GM21717 (cell line): Measurements from ENCODE around the gene SNPH.
A peak's percentile ranks its signal among the peaks of the same experiment; 100 is the strongest.
"Not testable (repeated sequence)": the region's sequence is repeated elsewhere in the genome, so short reads cannot be mapped to it uniquely, and the experiment has no call there.

Experiments
- ATAC-seq: cut with Tn5 transposase; IDR thresholded peaks from one replicate; pipeline ENCODE4 v1.9.1; 2021; ENCODE audit warnings: mild to moderate bottlenecking, moderate library complexity; ENCODE audit not compliant: unreplicated experiment

Gene SNPH, protein sequence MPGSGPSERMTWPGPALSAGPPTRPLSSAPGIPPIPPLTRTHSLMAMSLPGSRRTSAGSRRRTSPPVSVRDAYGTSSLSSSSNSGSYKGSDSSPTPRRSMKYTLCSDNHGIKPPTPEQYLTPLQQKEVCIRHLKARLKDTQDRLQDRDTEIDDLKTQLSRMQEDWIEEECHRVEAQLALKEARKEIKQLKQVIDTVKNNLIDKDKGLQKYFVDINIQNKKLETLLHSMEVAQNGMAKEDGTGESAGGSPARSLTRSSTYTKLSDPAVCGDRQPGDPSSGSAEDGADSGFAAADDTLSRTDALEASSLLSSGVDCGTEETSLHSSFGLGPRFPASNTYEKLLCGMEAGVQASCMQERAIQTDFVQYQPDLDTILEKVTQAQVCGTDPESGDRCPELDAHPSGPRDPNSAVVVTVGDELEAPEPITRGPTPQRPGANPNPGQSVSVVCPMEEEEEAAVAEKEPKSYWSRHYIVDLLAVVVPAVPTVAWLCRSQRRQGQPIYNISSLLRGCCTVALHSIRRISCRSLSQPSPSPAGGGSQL

DNA sequence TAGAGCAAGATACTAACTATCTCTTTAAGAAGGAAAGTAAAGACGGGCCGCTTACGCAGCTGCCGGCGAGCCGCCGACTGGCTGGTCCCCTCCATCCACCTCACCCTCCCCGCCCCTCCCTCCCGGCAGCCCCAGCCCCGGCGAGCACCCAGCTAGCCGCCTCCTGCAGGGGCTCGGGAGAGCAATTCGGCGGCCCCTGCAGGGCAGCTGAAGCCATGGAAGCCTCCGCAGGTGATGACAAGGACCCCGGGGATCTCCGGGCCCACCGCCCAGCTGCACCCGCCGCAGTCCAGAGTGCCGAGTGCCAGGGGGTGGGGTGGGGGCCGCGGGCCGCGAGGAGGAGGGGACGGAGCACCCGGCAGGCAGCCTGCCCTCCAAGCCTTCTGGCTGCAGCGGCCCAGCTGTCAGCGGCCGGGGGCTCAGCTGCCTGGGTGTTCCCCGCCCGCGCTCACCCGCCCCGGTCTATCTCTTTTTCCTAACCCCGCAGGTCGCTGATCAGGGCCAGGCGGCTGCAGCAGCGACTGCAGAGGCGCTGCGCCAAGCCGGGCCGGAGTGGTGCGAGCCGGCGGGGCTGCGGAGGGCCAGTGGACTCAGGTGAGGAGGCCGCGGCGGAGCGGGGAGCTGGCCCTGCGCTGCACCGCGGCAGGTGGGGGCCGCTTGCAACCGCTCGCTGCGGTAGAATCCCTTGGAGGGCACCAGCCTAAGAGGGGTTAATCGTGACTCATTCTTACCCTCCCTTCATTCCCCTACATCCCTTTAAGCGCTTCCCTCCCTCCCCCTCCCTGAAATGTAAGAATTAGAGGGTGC, at the start of gene SNPH:
Gene SNPH (plus strand): TSS at position 128 of the 807 bp plus-strand sequence. CDS start 29,946 bp downstream, outside the sequence.
- ATAC-seq: peak; percentile 67

GRCh38 chr20:1216527-1217427, 49.3 kb upstream of the SNPH start:
- ATAC-seq: not testable (repeated sequence)

DNA sequence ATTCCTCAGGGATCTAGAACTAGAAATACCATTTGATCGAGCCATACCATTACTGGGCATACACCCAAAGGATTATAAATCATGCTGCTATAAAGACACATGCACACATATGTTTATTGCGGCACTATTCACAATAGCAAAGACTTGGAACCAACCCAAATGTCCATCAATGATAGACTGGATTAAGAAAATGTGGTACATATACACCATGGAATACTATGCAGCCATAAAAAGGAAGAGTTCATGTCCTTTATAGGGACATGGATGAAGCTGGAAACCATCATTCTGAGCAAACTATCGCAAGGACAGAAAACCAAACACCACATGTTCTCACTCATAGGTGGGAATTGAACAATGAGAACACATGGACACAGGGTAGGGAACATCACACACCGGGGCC, 43.3 kb upstream of the SNPH start:
- not testable (repeated sequence) for ATAC-seq

GRCh38 chr20:1224205-1224890, 41.7 kb upstream of the SNPH start:
- ATAC-seq: no peak

GRCh38 chr20:1225263-1225782, 40.8 kb upstream of the SNPH start:
- ATAC-seq: no peak

DNA sequence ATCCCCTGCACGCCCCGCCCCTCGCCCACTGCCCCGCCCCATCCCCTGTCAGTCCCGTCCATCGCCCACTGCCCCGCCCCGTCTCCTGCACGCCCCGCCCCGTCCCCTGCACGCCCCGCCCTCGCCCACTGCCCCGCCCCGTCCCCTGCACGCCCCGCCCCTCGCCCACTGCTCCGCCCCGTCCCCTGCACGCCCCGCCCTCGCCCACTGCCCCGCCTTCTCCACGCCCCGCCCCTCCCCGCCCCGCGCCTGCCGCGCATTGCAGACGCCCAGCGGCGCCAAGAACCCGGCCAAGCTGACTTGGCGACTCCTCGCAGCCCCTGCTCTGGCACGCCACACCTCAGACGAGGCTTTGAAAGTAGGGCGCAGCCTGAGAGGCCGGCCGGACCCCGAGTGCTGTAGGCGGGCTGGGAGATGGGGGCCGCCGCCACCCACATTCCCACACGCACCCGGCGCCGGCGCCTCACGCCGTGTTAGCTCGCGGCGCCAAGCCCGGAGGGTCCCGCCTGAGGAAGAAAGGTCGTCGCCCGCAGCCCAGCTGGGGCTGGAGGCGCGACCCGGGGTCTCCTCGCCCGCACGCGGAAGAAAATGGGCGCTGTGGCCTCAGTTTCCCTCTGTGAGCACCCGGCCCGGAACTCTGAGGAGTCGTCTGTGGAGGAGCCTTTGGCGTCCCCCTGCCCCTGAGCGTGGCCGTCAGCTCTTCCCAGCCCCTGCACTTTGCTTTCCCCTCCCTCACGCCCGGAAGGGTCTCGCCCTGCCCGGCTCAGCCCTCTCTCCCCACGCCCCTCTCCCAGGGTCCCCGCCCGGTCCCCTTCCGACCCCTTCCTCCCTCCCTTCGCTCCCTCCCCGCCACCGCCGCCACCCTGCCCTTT, 40.1 kb upstream of the SNPH start, which contains the start of gene RAD21L1:
Gene RAD21L1 (plus strand): TSS at position 262 of the 872 bp plus-strand sequence. CDS start 2,410 bp downstream, outside the sequence.
- no peak for ATAC-seq

DNA sequence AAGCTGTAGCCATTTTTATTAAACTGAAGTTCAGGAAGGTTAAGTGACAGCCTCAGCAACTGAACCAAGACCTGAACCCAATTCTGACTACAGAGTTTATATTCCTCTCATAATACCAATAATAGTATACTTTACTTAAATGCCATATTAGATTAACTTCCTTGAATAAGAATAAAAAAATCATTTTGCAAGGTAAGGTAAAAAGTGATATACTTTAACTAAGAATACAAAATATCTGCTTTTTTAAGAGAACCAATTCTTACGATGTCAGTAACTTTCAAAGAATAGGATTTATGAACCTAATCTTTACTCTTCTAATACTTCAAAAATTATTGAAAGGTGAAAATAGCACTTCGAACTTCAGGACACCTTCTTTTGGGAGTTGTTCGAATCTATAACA, 36.6 kb upstream of the SNPH start:
- no peak for ATAC-seq

DNA sequence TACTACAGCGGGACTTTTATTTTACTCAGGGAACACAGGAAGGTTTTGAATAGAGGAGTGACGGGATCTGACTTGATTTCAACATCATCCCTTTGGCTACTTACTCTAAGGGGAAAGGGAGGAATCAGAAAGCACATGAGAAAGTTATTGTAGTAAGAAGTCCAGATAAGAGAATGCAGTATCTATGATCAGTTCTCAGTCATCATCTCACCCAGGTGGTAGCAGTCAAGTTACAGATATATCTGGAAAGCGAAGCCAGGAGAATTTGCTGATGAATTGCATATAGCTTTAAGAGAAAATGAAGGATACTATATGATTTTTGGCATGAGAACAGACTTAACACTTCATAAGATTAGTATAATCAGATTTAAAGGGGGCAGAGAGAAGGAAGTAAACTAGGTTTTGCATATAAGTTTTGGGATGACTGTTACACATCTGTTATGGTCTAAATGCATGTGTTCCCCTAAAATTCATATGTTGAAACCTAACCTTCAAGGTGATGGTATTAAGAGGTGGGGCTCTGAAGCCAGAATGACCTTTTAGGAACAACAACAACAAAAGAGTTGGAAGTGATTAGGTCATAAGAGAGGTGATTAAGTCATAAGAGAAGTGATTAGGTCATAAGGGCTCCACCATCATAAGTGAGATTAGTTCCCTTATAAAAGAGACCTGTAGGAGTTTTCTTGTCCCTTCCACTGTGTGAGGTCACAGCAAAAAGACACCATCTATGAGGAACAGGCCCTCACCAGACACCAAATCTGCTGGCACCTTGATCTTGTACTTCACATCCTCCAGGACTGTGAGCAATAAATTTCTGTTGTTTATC, 33.6 kb upstream of the SNPH start:
- no peak for ATAC-seq

GRCh38 chr20:1240549-1240948, 25.5 kb upstream of the SNPH start:
- no peak for ATAC-seq

- ATAC-seq: no peak
These were observed 24.6 kb upstream of the SNPH start for GRCh38 chr20:1241456-1241855.

DNA sequence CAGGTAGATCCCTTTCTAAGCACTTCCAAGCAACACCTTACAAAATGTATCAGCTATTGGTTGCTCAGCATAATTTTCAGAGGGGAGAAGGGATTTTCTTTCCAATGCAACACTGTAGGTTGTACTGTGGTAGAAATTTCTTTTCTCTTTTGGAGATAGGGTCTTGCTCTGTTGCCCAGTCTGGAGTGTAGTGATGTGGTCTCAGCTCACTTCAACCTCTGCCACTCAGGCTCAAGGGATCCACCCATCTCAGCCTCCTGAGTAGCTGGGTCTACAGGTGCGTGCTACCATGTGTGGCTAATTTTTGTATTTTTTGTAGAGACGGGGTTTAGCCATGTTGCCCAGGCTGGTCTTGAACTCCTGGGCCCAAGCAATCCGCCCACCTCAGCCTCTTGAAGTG, 24.0 kb upstream of the SNPH start:
- ATAC-seq: no peak

DNA sequence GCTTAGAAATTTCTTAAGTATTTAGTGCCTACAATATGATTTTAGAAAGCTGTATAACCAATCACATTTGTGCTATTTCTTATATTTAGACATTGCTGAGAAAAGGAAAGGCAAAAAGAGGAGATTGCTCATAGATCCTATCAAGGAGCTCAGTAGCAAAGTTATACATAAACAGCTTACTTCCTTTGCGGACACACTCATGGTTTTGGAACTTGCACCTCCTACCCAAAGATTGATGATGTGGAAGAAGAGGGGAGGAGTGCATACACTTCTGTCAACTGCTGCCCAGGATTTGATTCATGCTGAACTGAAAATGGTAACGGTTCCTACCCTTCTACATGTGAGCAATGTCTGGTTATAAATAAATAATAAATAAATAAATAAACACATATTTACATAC, 23.6 kb upstream of the SNPH start:
- no peak for ATAC-seq

DNA sequence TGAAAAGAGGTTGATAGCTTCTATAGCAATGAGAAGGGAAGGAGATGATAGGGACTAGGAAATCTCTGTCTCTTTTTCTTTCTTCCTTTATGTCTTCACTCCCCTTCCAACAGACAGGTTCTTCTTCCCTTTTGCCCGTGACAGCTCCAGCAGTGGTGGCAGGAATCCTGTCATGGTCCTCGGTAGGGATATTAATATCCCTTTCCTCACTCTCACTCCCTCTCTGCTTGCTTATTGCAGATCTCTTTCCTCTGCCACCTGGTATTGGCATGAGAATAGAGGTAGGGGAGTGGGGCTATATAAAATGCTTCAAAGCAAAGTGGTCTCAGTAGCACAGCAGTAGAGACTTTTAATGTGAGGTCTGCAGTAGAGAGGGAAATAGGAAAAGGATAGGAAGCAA, 20.5 kb upstream of the SNPH start:
- ATAC-seq: no peak

DNA sequence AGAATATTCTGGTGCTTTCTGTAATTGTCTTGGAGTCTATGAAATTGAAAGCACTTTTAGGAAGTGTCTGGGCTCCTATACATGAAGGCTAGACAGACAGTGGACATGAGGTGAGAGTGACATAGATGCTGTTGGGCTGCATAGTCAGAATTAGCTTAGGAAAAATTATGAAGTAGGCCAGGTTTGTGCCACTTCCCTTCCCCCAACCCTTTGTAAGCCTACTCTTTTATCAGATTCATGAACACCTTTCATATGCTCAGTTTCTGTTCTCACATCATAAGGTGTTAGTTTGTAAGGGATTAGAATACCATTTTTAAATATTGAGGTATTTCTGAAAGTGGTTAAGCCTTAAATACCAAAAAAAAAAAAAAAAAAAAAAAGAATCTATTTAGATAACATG, 18.4 kb upstream of the SNPH start:
- no peak for ATAC-seq

DNA sequence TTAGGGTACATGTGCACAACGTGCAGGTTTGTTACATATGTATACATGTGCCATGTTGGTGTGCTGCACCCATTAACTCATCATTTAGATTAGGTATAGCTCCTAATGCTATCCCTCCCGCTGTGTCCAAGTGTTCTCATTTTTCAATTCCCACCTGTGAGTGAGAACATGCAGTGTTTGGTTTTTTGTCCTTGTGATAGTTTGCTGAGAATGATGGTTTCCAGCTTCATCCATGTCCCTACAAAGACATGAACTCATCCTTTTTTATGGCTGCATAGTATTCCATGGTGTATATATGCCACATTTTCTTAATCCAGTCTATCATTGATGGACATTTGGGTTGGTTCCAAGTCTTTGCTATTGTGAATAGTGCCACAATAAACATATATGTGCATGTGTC, 15.8 kb upstream of the SNPH start:
- not testable (repeated sequence) for ATAC-seq

- ATAC-seq: no peak
These were observed 13.7 kb upstream of the SNPH start for GRCh38 chr20:1252416-1252815.

- ATAC-seq: no peak
These were observed 11.8 kb upstream of the SNPH start for GRCh38 chr20:1254254-1254653.

GRCh38 chr20:1255675-1256074, 10.4 kb upstream of the SNPH start:
- ATAC-seq: no peak
